Tibial artery (tissue), 4 donors: ENCODE measurements around the gene ZNF385B.

ENCODE experiments used
- DNase-seq, 2 donors: peaks; one replicate each; pipeline ENCODE4 v3.0.0-alpha.2; 2019
- H3K27ac ChIP-seq, 2 donors: fragments of 200-600 bp; sonication (generic) in 1 of 2; 1 replicate in 1 of 2; 2 replicates in 1 of 2; pipeline ENCODE4 v1.5.1; 2018 to 2019; ENCODE audit warnings: mild to moderate bottlenecking in 1 of 2
- H3K27me3 ChIP-seq, 2 donors: fragments of 200-600 bp; sonication (generic) in 1 of 2; one replicate each; pipeline versions ENCODE4 v1.5.1 to v1.6.0; 2016 to 2019
- H3K36me3 ChIP-seq, 3 donors: fragments of 200-600 bp; sonication (generic) in 2 of 3; one replicate each; pipeline ENCODE4 v1.5.1; 2016 to 2019; ENCODE audit warnings: mild to moderate bottlenecking in 2 of 3
- H3K4me1 ChIP-seq, 4 donors: fragments of 200-600 bp; sonication (generic) in 2 of 4; 1 replicate in 3 of 4; 2 replicates in 1 of 4; pipeline ENCODE4 v1.5.1; 2016 to 2019
- H3K4me3 ChIP-seq, 2 donors: fragments of 200-600 bp; sonication (generic) in 1 of 2; 1 replicate in 1 of 2; 2 replicates in 1 of 2; pipeline ENCODE4 v1.5.1; 2018 to 2019; ENCODE audit warnings: mild to moderate bottlenecking in 2 of 2
- H3K9me3 ChIP-seq, 3 donors: fragments of 200-600 bp; sonication (generic) in 1 of 3; one replicate each; pipeline ENCODE4 v1.5.1; 2016 to 2019
- CTCF ChIP-seq, 2 experiments: fragments of 200-600 bp in 1 of 2; fragments of 450-650 bp in 1 of 2; IDR thresholded peaks; one replicate each; pipeline ENCODE4 v1.5.1; 2017 to 2019; ENCODE audit warnings: antibody characterized with exemption in 2 of 2, mild to moderate bottlenecking in 1 of 2, moderate library complexity in 1 of 2
- intact Hi-C: fragments of 100-400 bp; cut with DNase I; formaldehyde crosslinking; loops from one replicate; pipeline ENCODE4 v1.15.0; 2023; ENCODE audit warnings: low total_unique reads

Gene ZNF385B

GRCh38 chr2:179556425-179556824 is 305.0 kb downstream of the ZNF385B start:
- Histone ChIP-seq H3K4me3 (no peak overlapping the region), H3K4me1 (no peaks in the 10 kb centered on the region), H3K36me3 (no peaks in the 10 kb centered on the region), H3K27ac (no peak overlapping the region), H3K27me3 (no peaks in the 10 kb centered on the region), H3K9me3 (no peaks in the 10 kb centered on the region)
- no peak for DNase-seq
- no peak for TF ChIP-seq CTCF (IDR thresholded peaks at IDR 0.05)
- intact Hi-C loops, result no loop called here

GRCh38 chr2:179555691-179556283 is 305.6 kb downstream of the ZNF385B start:
- H3K27ac ChIP-seq, result no peak overlapping the region
- H3K27me3 ChIP-seq, result no peaks in the 10 kb centered on the region
- H3K4me3 ChIP-seq, result no peak overlapping the region
- intact Hi-C loops, result no loop called here
- no peaks in the 10 kb centered on the region for H3K4me1 ChIP-seq
- H3K9me3 ChIP-seq, result no peaks in the 10 kb centered on the region
- DNase-seq, result no peak
- no peaks in the 10 kb centered on the region for H3K36me3 ChIP-seq
- no peak for TF ChIP-seq CTCF (IDR thresholded peaks at IDR 0.05)

GRCh38 chr2:179554639-179555386 is 306.6 kb downstream of the ZNF385B start:
- no peak overlapping the region for H3K4me3 ChIP-seq
- intact Hi-C loops, result no loop called here
- H3K9me3 ChIP-seq, result no peaks in the 10 kb centered on the region
- H3K27ac ChIP-seq, result no peak overlapping the region
- no peaks in the 10 kb centered on the region for H3K36me3 ChIP-seq
- no peak for TF ChIP-seq CTCF (IDR thresholded peaks at IDR 0.05)
- H3K27me3 ChIP-seq, result no peaks in the 10 kb centered on the region
- H3K4me1 ChIP-seq, result no peaks in the 10 kb centered on the region
- DNase-seq, result no peak

- DNase-seq, result no peak
- no peak for TF ChIP-seq CTCF (IDR thresholded peaks at IDR 0.05)
- H3K36me3 ChIP-seq, result no peaks in the 10 kb centered on the region
- intact Hi-C loops, result no loop called here
- no peaks in the 10 kb centered on the region for H3K4me1 ChIP-seq
- H3K27me3 ChIP-seq, result no peaks in the 10 kb centered on the region
- H3K9me3 ChIP-seq, result no peaks in the 10 kb centered on the region
- no peak overlapping the region for H3K4me3 ChIP-seq
- H3K27ac ChIP-seq, result no peak overlapping the region
Measured at GRCh38 chr2:179553382-179553781, 308.0 kb downstream of the ZNF385B start.

- no peak for TF ChIP-seq CTCF (IDR thresholded peaks at IDR 0.05)
- no peaks in the 10 kb centered on the region for H3K27me3 ChIP-seq
Measured at GRCh38 chr2:179551539-179552045, 309.8 kb downstream of the ZNF385B start.

More at GRCh38 chr2:179551539-179552045, 309.8 kb downstream of the ZNF385B start:
- Histone ChIP-seq H3K4me3 (no peak overlapping the region), H3K4me1 (no peaks in the 10 kb centered on the region), H3K36me3 (no peaks in the 10 kb centered on the region), H3K27ac (no peak overlapping the region), H3K9me3 (no peaks in the 10 kb centered on the region)
- intact Hi-C loops, result no loop called here
- DNase-seq, result no peak
